ENCODE measurements around the gene CD9. TPM values are rescaled to one million over a fixed set of nuclear protein-coding genes. Genes with fewer than 3 reads are reported as not detected.

The CD9 gene
- total and polyA plus RNA-seq, 2 of the 8 experiments (the other 6 are each of a cell fraction or from before 2014, with no cell fraction given), result 168 to 319 TPM

- TF ChIP-seq, protein P1, sequence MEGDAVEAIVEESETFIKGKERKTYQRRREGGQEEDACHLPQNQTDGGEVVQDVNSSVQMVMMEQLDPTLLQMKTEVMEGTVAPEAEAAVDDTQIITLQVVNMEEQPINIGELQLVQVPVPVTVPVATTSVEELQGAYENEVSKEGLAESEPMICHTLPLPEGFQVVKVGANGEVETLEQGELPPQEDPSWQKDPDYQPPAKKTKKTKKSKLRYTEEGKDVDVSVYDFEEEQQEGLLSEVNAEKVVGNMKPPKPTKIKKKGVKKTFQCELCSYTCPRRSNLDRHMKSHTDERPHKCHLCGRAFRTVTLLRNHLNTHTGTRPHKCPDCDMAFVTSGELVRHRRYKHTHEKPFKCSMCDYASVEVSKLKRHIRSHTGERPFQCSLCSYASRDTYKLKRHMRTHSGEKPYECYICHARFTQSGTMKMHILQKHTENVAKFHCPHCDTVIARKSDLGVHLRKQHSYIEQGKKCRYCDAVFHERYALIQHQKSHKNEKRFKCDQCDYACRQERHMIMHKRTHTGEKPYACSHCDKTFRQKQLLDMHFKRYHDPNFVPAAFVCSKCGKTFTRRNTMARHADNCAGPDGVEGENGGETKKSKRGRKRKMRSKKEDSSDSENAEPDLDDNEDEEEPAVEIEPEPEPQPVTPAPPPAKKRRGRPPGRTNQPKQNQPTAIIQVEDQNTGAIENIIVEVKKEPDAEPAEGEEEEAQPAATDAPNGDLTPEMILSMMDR (IDR thresholded peaks at IDR 0.05; ENCODE audit: control extremely low read depth in 1 of 3, insufficient read depth in 1 of 3, low read depth in 1 of 3, low read length in 3 of 3), result no peak
- no peak for TF ChIP-seq YY1 (IDR thresholded peaks at IDR 0.05; ENCODE audit: low read depth, low read length)
Observed at GRCh38 chr12:6226679-6227051, 26.5 kb downstream of the CD9 start (continued).

Data from H1 (cell line).